OCI-M1 (cell line): ENCODE measurements around the gene GP9.
"Not testable (repeated sequence)": the region's sequence is repeated elsewhere in the genome, so short reads cannot be mapped to it uniquely, and the experiment has no call there.

ENCODE experiments used
- DNase-seq: peaks from one replicate; lab custom pipeline; 2025; lab: John Stamatoyannopoulos, UW

Gene GP9

GRCh38 chr3:129111076-129111780 is 50.6 kb downstream of the GP9 start:
- DNase-seq, result not testable (repeated sequence)
